ENCODE results near the gene CPSF3.

The CPSF3 gene

GRCh38 chr2:9423100-9423921 lies at the start of gene CPSF3, which contains the start of gene ITGB1BP1:
Gene CPSF3 (plus strand): TSS chr2:9423654. CDS start chr2:9423774, 120 bp downstream.
Gene ITGB1BP1 (minus strand): TSS chr2:9423528. CDS start chr2:9418697, 4,831 bp downstream.
- H3K4me1 ChIP-seq (ENCODE audit: control insufficient read depth in 1 of 2, insufficient read depth in 2 of 2, low read length in 2 of 2), result peaks cover 19 to 24% of the 10 kb centered on the region in 2 donors
- no peaks in the 10 kb centered on the region for H3K27me3 ChIP-seq (ENCODE audit: control insufficient read depth in 1 of 2, insufficient read depth in 2 of 2, low read length in 2 of 2)
- H3K9ac ChIP-seq (ENCODE audit: low read depth in 1 of 2, low read length in 2 of 2), result peak within 1 kb of the TSS; percentile 96 to 97
- no peaks in the 10 kb centered on the region for H3K36me3 ChIP-seq (ENCODE audit: control insufficient read depth in 1 of 2, insufficient read depth in 2 of 2, low read length in 2 of 2)
- H3K4me3 ChIP-seq (ENCODE audit: low read depth in 1 of 2, low read length in 2 of 2), result peak within 1 kb of the TSS; percentile 98 to 99
- peak within 1 kb of the TSS; percentile 90 for H3K27ac ChIP-seq (ENCODE audit: low read depth, low read length)
- no peaks in the 10 kb centered on the region for H3K9me3 ChIP-seq (ENCODE audit: control insufficient read depth in 1 of 2, low read length in 2 of 2)

- no peak overlapping the region for H3K9ac ChIP-seq (ENCODE audit: low read depth in 1 of 2, low read length in 2 of 2)
- no peaks in the 10 kb centered on the region for H3K9me3 ChIP-seq (ENCODE audit: control insufficient read depth in 1 of 2, low read length in 2 of 2)
- peaks cover 24 to 70% of the 10 kb centered on the region in 2 donors for H3K36me3 ChIP-seq (ENCODE audit: control insufficient read depth in 1 of 2, insufficient read depth in 2 of 2, low read length in 2 of 2)
- no peak overlapping the region for H3K27ac ChIP-seq (ENCODE audit: low read depth, low read length)
- peaks cover 0 to 5% of the 10 kb centered on the region in 2 donors for H3K4me1 ChIP-seq (ENCODE audit: control insufficient read depth in 1 of 2, insufficient read depth in 2 of 2, low read length in 2 of 2)
- H3K27me3 ChIP-seq (ENCODE audit: control insufficient read depth in 1 of 2, insufficient read depth in 2 of 2, low read length in 2 of 2), result no peaks in the 10 kb centered on the region
- no peak overlapping the region for H3K4me3 ChIP-seq (ENCODE audit: low read depth in 1 of 2, low read length in 2 of 2)
These were observed 49.3 kb upstream of the CPSF3 start for GRCh38 chr2:9374071-9374730.

GRCh38 chr2:9375857-9376428 lies 47.5 kb upstream of the CPSF3 start:
- H3K4me1 ChIP-seq (ENCODE audit: control insufficient read depth in 1 of 2, insufficient read depth in 2 of 2, low read length in 2 of 2), result peaks cover 0 to 9% of the 10 kb centered on the region in 2 donors
- H3K27ac ChIP-seq (ENCODE audit: low read depth, low read length), result no peak overlapping the region
- H3K36me3 ChIP-seq (ENCODE audit: control insufficient read depth in 1 of 2, insufficient read depth in 2 of 2, low read length in 2 of 2), result peaks cover 30 to 64% of the 10 kb centered on the region in 2 donors

GRCh38 chr2:9377461-9378097 lies 45.9 kb upstream of the CPSF3 start:
- H3K27ac ChIP-seq (ENCODE audit: low read depth, low read length), result no peak overlapping the region
- no peaks in the 10 kb centered on the region for H3K27me3 ChIP-seq (ENCODE audit: control insufficient read depth in 1 of 2, insufficient read depth in 2 of 2, low read length in 2 of 2)
- H3K9ac ChIP-seq (ENCODE audit: low read depth in 1 of 2, low read length in 2 of 2), result no peak overlapping the region
- no peaks in the 10 kb centered on the region for H3K9me3 ChIP-seq (ENCODE audit: control insufficient read depth in 1 of 2, low read length in 2 of 2)
- peaks cover 0 to 10% of the 10 kb centered on the region in 2 donors for H3K4me1 ChIP-seq (ENCODE audit: control insufficient read depth in 1 of 2, insufficient read depth in 2 of 2, low read length in 2 of 2)
- peaks cover 28 to 63% of the 10 kb centered on the region in 2 donors for H3K36me3 ChIP-seq (ENCODE audit: control insufficient read depth in 1 of 2, insufficient read depth in 2 of 2, low read length in 2 of 2)
- no peak overlapping the region for H3K4me3 ChIP-seq (ENCODE audit: low read depth in 1 of 2, low read length in 2 of 2)

More at GRCh38 chr2:9375857-9376428, 47.5 kb upstream of the CPSF3 start:
- Histone ChIP-seq H3K9ac (ENCODE audit: low read depth in 1 of 2, low read length in 2 of 2) (no peak overlapping the region), H3K9me3 (ENCODE audit: control insufficient read depth in 1 of 2, low read length in 2 of 2) (no peaks in the 10 kb centered on the region), H3K4me3 (ENCODE audit: low read depth in 1 of 2, low read length in 2 of 2) (no peak overlapping the region), H3K27me3 (ENCODE audit: control insufficient read depth in 1 of 2, insufficient read depth in 2 of 2, low read length in 2 of 2) (no peaks in the 10 kb centered on the region)

GRCh38 chr2:9378433-9379390 lies 44.7 kb upstream of the CPSF3 start:
- Histone ChIP-seq H3K4me3 (ENCODE audit: low read depth in 1 of 2, low read length in 2 of 2) (no peak overlapping the region), H3K9me3 (ENCODE audit: control insufficient read depth in 1 of 2, low read length in 2 of 2) (no peaks in the 10 kb centered on the region), H3K27ac (ENCODE audit: low read depth, low read length) (peak overlapping the region; percentile 23), H3K27me3 (ENCODE audit: control insufficient read depth in 1 of 2, insufficient read depth in 2 of 2, low read length in 2 of 2) (no peaks in the 10 kb centered on the region), H3K36me3 (ENCODE audit: control insufficient read depth in 1 of 2, insufficient read depth in 2 of 2, low read length in 2 of 2) (peaks cover 27 to 62% of the 10 kb centered on the region in 2 donors), H3K9ac (ENCODE audit: low read depth in 1 of 2, low read length in 2 of 2) (no peak overlapping the region), H3K4me1 (ENCODE audit: control insufficient read depth in 1 of 2, insufficient read depth in 2 of 2, low read length in 2 of 2) (peaks cover 0 to 10% of the 10 kb centered on the region in 2 donors)

- H3K36me3 ChIP-seq (ENCODE audit: control insufficient read depth in 1 of 2, insufficient read depth in 2 of 2, low read length in 2 of 2), result peaks cover 27 to 61% of the 10 kb centered on the region in 2 donors
- no peaks in the 10 kb centered on the region for H3K27me3 ChIP-seq (ENCODE audit: control insufficient read depth in 1 of 2, insufficient read depth in 2 of 2, low read length in 2 of 2)
- H3K4me3 ChIP-seq (ENCODE audit: low read depth in 1 of 2, low read length in 2 of 2), result no peak overlapping the region
- H3K9ac ChIP-seq (ENCODE audit: low read depth in 1 of 2, low read length in 2 of 2), result no peak overlapping the region
- no peak overlapping the region for H3K27ac ChIP-seq (ENCODE audit: low read depth, low read length)
- H3K4me1 ChIP-seq (ENCODE audit: control insufficient read depth in 1 of 2, insufficient read depth in 2 of 2, low read length in 2 of 2), result peaks cover 0 to 10% of the 10 kb centered on the region in 2 donors
- H3K9me3 ChIP-seq (ENCODE audit: control insufficient read depth in 1 of 2, low read length in 2 of 2), result no peaks in the 10 kb centered on the region
These were observed 44.1 kb upstream of the CPSF3 start for GRCh38 chr2:9379391-9379755.

GRCh38 chr2:9380702-9381628 lies 42.5 kb upstream of the CPSF3 start:
- H3K36me3 ChIP-seq (ENCODE audit: control insufficient read depth in 1 of 2, insufficient read depth in 2 of 2, low read length in 2 of 2), result peaks cover 24 to 58% of the 10 kb centered on the region in 2 donors

GRCh38 chr2:9382604-9383235 lies 40.7 kb upstream of the CPSF3 start:
- Histone ChIP-seq H3K4me3 (ENCODE audit: low read depth in 1 of 2, low read length in 2 of 2) (no peak overlapping the region), H3K9ac (ENCODE audit: low read depth in 1 of 2, low read length in 2 of 2) (no peak overlapping the region), H3K27me3 (ENCODE audit: control insufficient read depth in 1 of 2, insufficient read depth in 2 of 2, low read length in 2 of 2) (no peaks in the 10 kb centered on the region), H3K9me3 (ENCODE audit: control insufficient read depth in 1 of 2, low read length in 2 of 2) (no peaks in the 10 kb centered on the region), H3K36me3 (ENCODE audit: control insufficient read depth in 1 of 2, insufficient read depth in 2 of 2, low read length in 2 of 2) (peaks cover 9 to 59% of the 10 kb centered on the region in 2 donors), H3K4me1 (ENCODE audit: control insufficient read depth in 1 of 2, insufficient read depth in 2 of 2, low read length in 2 of 2) (peaks cover 0 to 10% of the 10 kb centered on the region in 2 donors), H3K27ac (ENCODE audit: low read depth, low read length) (no peak overlapping the region)

More at GRCh38 chr2:9380702-9381628, 42.5 kb upstream of the CPSF3 start:
- H3K4me3 ChIP-seq (ENCODE audit: low read depth in 1 of 2, low read length in 2 of 2), result no peak overlapping the region
- no peaks in the 10 kb centered on the region for H3K9me3 ChIP-seq (ENCODE audit: control insufficient read depth in 1 of 2, low read length in 2 of 2)
- H3K27me3 ChIP-seq (ENCODE audit: control insufficient read depth in 1 of 2, insufficient read depth in 2 of 2, low read length in 2 of 2), result no peaks in the 10 kb centered on the region
- peaks cover 0 to 10% of the 10 kb centered on the region in 2 donors for H3K4me1 ChIP-seq (ENCODE audit: control insufficient read depth in 1 of 2, insufficient read depth in 2 of 2, low read length in 2 of 2)
- no peak overlapping the region for H3K9ac ChIP-seq (ENCODE audit: low read depth in 1 of 2, low read length in 2 of 2)
- peak overlapping the region; percentile 62 for H3K27ac ChIP-seq (ENCODE audit: low read depth, low read length)
